Adipocyte (in vitro differentiated cells): Measurements from ENCODE around the gene ESR2.

ENCODE experiments used
- DNase-seq: peaks from one replicate; pipeline ENCODE4 v3.0.0-alpha.2; 2015; ENCODE audit warnings: low read depth
- H3K27me3 ChIP-seq: replicated peaks from 2 replicates; pipeline ENCODE4 v1.7.0; 2013; ENCODE audit warnings: mild to moderate bottlenecking, low read length, moderate library complexity; ENCODE audit not compliant: control insufficient read depth, insufficient read depth
- H3K36me3 ChIP-seq: 2 replicates; pipeline ENCODE4 v1.7.0; 2013; ENCODE audit warnings: low read length, mild to moderate bottlenecking, moderate library complexity; ENCODE audit not compliant: control insufficient read depth, insufficient read depth, severe bottlenecking
- H3K4me1 ChIP-seq: 2 replicates; pipeline ENCODE4 v1.7.0; 2013; ENCODE audit warnings: mild to moderate bottlenecking, low read length, moderate library complexity; ENCODE audit not compliant: control insufficient read depth, insufficient read depth
- H3K4me3 ChIP-seq: 2 replicates; pipeline ENCODE4 v1.7.0; 2013; ENCODE audit warnings: mild to moderate bottlenecking, low read length, moderate library complexity
- H3K9ac ChIP-seq: 2 replicates; pipeline ENCODE4 v1.7.0; 2013; ENCODE audit warnings: mild to moderate bottlenecking, low read length, moderate library complexity
- H3K9me3 ChIP-seq: 2 replicates; pipeline ENCODE4 v1.7.0; 2013; ENCODE audit warnings: mild to moderate bottlenecking, low read length, moderate library complexity; ENCODE audit not compliant: control insufficient read depth

The ESR2 gene

DNA sequence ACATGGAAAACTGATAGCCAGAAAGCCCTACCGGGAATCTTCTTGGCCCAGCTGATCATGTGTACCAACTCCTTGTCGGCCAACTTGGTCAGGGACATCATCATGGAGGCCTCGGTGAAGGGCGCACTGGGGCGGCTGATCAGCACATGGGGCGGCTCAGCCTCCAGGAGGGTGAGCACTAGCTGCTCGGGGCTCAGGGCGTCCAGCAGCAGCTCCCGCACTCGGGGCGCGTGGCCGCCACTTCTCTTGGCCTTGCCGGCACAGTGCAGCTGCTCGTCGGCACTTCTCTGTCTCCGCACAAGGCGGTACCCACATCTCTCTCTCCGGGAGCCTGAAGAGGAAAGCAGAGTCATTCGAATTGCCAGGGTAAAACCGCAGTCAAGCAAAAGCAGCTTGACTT is 33.8 kb downstream of the ESR2 start:
- Histone ChIP-seq H3K4me1 (peaks cover 9% of the 10 kb centered on the region), H3K36me3 (no peaks in the 10 kb centered on the region), H3K4me3 (no peak overlapping the region), H3K27me3 (no peaks in the 10 kb centered on the region), H3K9ac (no peak overlapping the region), H3K9me3 (no peaks in the 10 kb centered on the region)
- no peak for DNase-seq

DNA sequence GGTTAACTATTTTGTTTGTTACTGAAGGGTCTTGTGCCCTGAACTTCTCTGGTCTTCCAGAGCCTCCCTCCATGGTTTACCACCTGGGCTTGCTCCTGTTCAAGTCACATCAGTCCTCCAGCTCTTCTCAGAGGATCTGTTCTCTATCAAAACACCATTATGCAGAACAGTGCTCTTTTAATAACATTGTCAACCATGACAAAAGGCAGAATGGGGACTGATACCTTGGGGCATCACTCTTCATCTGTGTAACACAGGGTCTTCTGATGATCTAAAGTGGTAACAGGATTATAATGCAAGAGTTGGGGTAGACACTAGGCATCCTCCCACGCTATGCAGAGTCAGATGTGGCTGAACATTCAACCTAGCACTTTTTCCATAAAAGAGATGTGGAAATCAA is 38.4 kb downstream of the ESR2 start:
- H3K36me3 ChIP-seq = no peaks in the 10 kb centered on the region
- H3K4me3 ChIP-seq = no peak overlapping the region
- no peak overlapping the region for H3K9ac ChIP-seq
- H3K27me3 ChIP-seq = no peaks in the 10 kb centered on the region
- H3K9me3 ChIP-seq = no peaks in the 10 kb centered on the region
- DNase-seq = no peak
- H3K4me1 ChIP-seq = peaks cover 9% of the 10 kb centered on the region

DNA sequence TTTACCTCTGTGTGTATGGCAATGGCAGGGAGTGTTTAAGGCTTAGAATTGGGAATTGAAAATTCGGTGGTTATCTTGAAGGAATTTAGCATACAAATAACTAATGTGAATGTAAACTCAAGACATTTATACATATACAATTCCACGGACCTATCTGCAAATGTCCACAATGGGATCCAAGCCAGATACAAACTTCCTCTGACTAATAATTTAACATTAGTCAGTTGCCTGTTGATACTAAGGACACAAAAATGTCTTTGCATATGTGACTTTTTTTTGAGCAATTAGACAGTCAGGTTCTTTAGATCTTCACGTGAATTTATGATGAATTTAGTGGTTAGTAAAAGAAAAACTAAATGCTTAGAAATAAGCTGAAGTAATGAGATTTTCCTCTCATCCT is 40.5 kb downstream of the ESR2 start:
- H3K27me3 ChIP-seq = no peaks in the 10 kb centered on the region
- H3K4me1 ChIP-seq = peaks cover 4% of the 10 kb centered on the region
- DNase-seq = peak; percentile 18
- no peaks in the 10 kb centered on the region for H3K9me3 ChIP-seq
- H3K36me3 ChIP-seq = no peaks in the 10 kb centered on the region
- no peak overlapping the region for H3K9ac ChIP-seq
- no peak overlapping the region for H3K4me3 ChIP-seq

DNA sequence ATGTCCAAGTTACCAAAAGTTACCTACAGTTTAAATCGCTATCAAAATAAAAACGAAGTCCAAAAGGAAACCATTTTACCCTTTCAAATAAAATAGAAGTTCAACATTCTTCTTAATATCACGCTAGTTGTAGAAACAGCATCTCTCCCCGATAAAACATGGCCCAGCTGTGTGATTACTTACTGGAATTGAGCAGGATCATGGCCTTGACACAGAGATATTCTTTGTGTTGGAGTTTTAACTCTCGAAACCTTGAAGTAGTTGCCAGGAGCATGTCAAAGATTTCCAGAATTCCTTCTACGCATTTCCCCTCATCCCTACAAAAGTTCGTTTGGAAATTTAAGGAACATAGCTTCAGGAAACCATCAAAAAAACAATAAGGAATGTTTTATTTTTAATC is 44.8 kb downstream of the ESR2 start:
- no peak for DNase-seq
- peaks cover 2% of the 10 kb centered on the region for H3K4me1 ChIP-seq
- no peaks in the 10 kb centered on the region for H3K27me3 ChIP-seq
- no peak overlapping the region for H3K4me3 ChIP-seq
- no peak overlapping the region for H3K9ac ChIP-seq
- H3K9me3 ChIP-seq = no peaks in the 10 kb centered on the region
- no peaks in the 10 kb centered on the region for H3K36me3 ChIP-seq

DNA sequence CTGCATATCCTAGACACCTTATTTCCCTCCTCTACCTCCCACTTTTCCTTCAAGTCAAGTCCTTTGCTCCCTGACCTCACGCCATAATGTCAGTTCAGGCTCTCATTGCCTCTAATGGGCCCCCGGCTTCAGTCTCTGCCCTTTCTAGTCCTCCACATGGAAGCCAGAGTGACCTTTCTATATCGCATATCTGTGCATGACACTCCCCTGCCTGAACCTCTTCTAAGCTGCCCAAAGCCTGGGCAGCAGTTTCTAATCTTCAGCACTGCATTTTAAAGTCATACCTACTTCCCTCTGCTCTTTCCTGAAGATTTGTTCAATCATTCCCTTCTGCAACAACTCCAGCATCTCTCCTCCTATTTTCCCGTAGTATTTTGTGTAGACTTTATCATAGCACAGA is 45.5 kb downstream of the ESR2 start:
- H3K27me3 ChIP-seq = no peaks in the 10 kb centered on the region
- H3K36me3 ChIP-seq = no peaks in the 10 kb centered on the region
- no peaks in the 10 kb centered on the region for H3K9me3 ChIP-seq
- no peak overlapping the region for H3K4me3 ChIP-seq
- H3K9ac ChIP-seq = no peak overlapping the region
- no peak for DNase-seq
- peaks cover 4% of the 10 kb centered on the region for H3K4me1 ChIP-seq

DNA sequence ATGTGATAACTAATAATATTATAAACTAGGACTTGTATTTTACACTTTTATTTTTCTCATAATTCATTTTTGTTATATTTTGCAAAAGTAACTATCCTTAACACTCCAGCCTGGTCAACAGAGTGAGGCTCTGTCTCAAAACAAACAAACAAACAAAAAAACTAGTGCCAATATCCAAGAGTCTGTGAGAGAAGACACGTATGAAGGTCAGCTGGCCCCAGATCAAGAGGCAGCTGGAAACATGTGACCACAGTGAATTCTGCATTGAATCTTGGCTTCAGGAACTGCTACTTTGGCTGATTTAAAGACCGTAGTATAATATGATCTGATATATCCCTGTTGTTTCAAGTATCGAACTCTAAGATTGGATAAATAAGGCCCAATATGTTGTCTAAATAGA is 47.0 kb downstream of the ESR2 start:
- DNase-seq = no peak
- H3K36me3 ChIP-seq = no peaks in the 10 kb centered on the region

DNA sequence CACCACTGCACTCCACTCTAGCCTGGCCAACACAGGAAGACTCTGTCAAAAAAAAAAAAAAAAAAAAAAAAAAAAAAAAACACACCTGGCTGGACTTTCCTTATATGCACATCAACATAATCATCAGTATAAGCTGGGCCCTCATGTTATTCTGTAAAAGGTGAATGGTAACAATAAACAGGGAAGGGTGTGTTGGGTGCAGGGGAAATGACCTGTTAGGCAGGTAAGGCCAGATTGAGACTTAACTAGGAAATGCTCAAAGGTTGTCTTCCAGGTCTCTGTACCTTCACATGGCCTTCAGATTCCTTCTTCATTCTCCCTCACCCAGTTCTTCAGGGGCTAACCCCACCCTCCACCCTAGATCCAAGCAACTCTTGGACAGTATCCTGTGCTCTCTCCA is 47.5 kb downstream of the ESR2 start:
- no peaks in the 10 kb centered on the region for H3K9me3 ChIP-seq
- H3K4me1 ChIP-seq = peaks cover 4% of the 10 kb centered on the region
- H3K36me3 ChIP-seq = no peaks in the 10 kb centered on the region
- no peak overlapping the region for H3K4me3 ChIP-seq
- peaks cover 2% of the 10 kb centered on the region for H3K27me3 ChIP-seq
- no peak for DNase-seq
- no peak overlapping the region for H3K9ac ChIP-seq

More for the DNA sequence above, 47.0 kb downstream of the ESR2 start:
- Histone ChIP-seq H3K4me3 (no peak overlapping the region), H3K27me3 (no peaks in the 10 kb centered on the region), H3K4me1 (peaks cover 4% of the 10 kb centered on the region), H3K9me3 (no peaks in the 10 kb centered on the region), H3K9ac (no peak overlapping the region)

DNA sequence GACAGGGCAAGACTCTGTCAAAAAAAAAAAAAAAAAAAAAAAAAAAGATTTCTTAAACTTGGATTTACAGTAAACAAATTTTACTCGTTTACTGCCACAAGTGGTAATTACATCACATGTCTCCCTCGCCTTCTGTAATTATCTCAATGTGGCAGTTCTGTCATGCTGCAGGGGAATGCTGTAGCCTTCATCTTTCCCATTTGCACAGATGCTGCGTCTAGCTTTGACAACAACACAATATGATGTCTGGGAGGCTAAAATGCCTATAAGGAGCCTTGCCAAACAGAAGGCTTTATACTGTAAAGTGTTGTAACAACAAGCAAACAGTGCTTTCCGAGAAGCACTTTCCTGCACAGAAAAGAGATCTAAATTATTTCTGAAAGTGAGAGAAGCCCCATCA is 48.7 kb downstream of the ESR2 start:
- Histone ChIP-seq H3K9me3 (no peaks in the 10 kb centered on the region), H3K36me3 (no peaks in the 10 kb centered on the region), H3K4me1 (peaks cover 4% of the 10 kb centered on the region), H3K9ac (no peak overlapping the region), H3K27me3 (peaks cover 8% of the 10 kb centered on the region), H3K4me3 (no peak overlapping the region)
- DNase-seq = no peak

DNA sequence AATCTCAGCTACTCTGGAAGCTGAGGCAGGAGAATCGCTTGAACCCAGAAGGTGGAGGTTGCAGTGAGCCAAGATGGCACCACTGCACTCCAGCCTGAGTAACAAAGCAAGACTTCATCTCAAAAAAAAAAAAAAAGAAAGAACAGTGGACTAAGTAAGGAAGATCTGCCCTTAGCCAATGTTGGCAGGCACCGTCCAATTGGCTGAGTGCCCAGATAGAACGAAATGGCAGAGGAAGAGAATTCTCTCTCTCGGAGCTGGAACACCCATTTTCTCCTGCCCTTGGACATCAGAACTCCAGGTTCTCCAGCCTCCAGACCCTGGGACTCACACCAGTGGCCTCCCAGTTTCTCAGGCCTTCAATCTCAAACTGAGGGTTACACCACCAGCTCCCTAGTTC is 49.9 kb downstream of the ESR2 start:
- Histone ChIP-seq H3K4me1 (peaks cover 4% of the 10 kb centered on the region), H3K9ac (no peak overlapping the region), H3K27me3 (peaks cover 8% of the 10 kb centered on the region), H3K4me3 (no peak overlapping the region), H3K36me3 (no peaks in the 10 kb centered on the region), H3K9me3 (no peaks in the 10 kb centered on the region)
- DNase-seq = no peak

DNA sequence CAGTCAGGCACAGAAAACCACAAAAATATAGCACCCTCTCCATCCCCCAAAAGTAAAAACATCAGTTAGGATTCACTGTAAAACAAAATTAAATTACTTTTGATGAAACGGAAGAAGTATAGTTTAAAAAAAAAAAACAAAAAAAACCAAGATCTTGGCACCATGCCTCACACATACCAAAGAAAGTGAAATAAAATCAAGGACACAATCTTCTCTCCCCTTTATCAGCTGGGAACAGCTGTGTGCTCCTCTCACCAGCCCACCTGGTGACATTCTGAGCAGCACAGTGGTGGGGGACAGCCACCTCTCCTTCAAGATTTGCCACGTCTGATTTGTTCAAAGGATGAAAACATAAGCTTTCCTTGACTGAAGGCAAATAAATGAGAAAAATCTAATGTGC is 55.5 kb downstream of the ESR2 start:
- peaks cover 30% of the 10 kb centered on the region for H3K27me3 ChIP-seq
- no peak overlapping the region for H3K9ac ChIP-seq
- H3K4me1 ChIP-seq = peaks cover 3% of the 10 kb centered on the region
- no peaks in the 10 kb centered on the region for H3K9me3 ChIP-seq
- no peak for DNase-seq
- H3K36me3 ChIP-seq = no peaks in the 10 kb centered on the region
- H3K4me3 ChIP-seq = no peak overlapping the region

DNA sequence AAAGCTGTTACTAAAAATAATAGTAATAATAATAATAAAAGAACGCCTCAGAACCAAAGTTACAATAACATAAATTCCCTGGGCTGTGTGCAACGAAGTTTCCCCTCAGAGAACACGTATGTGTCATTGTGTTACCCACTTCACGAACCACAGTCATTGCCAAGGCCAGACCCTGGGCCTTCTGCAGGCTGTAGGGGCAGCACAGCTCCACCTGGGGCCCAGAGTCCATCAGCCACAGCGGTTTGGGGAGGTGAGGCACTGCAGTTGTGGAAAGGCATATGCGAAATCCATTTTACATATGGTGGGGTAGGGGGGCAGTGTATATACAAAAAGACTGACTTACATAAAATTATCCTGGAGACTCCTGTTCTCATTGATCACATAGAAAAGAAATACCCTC is 56.1 kb downstream of the ESR2 start:
- no peak for DNase-seq
- Histone ChIP-seq H3K9ac (no peak overlapping the region), H3K4me3 (no peak overlapping the region), H3K36me3 (no peaks in the 10 kb centered on the region), H3K4me1 (peaks cover 3% of the 10 kb centered on the region), H3K9me3 (no peaks in the 10 kb centered on the region), H3K27me3 (peaks cover 30% of the 10 kb centered on the region)
